ENCODE data around the gene RAB2B. TPM values are rescaled to one million over a fixed set of nuclear protein-coding genes. Genes with fewer than 3 reads are reported as not detected.
A peak's percentile ranks its signal among the peaks of the same experiment; 100 is the strongest.

RAB2B gene
- polyA plus RNA-seq, 3 donors = 2.1 to 9.9 (median 5.1) TPM

- no peak overlapping the region for H2AFZ ChIP-seq (ENCODE audit: insufficient read depth, low read depth, low read length, poor library complexity, severe bottlenecking)
- intact Hi-C loops (cut with micrococcal nuclease) = no loop called here
- Mint-ChIP-seq H3K4me1 (peaks cover 3% of the 10 kb centered on the region), H3K36me3 (peaks cover 59 to 67% of the 10 kb centered on the region in 2 donors), H3K27ac (peak overlapping the region in 3 of 7 donors; percentile 24 to 81 (median 50)), H3K27me3 (ENCODE audit: low read depth in 3 of 3) (no peaks in the 10 kb centered on the region), H3K4me3 (no peak overlapping the region), H3K9me3 (no peaks in the 10 kb centered on the region)
- no peak overlapping the region for H3K4me3 ChIP-seq (replicated peaks in 1 of 3; ENCODE audit: low read depth in 2 of 3, low read length in 3 of 3)
- H3K4me1 ChIP-seq (ENCODE audit: control insufficient read depth in 1 of 2, insufficient read depth in 2 of 2, low read length in 2 of 2) = no peaks in the 10 kb centered on the region
- no peaks in the 10 kb centered on the region for H3K27me3 ChIP-seq (ENCODE audit: control insufficient read depth in 2 of 2, insufficient read depth in 2 of 2, low read length in 2 of 2)
- no peak overlapping the region for H3K4me2 ChIP-seq (replicated peaks; ENCODE audit: extremely low read depth, low read length, poor library complexity, severe bottlenecking)
- DNase-seq = no peak
- peak overlapping the region in 1 of 2 donors; percentile 43 for H3K27ac ChIP-seq (ENCODE audit: low read depth in 1 of 2, low read length in 2 of 2)
- peaks cover 56% of the 10 kb centered on the region for H3K79me2 ChIP-seq (ENCODE audit: insufficient read depth, low read length)
- WGBS (ENCODE audit: insufficient coverage) = 89% methylated on average over 1 of the region's 4 CpGs
- TF ChIP-seq CTCF (IDR thresholded peaks at IDR 0.05) = no peak
- no peaks in the 10 kb centered on the region for H3K9me3 ChIP-seq (replicated peaks in 1 of 2; ENCODE audit: control insufficient read depth in 1 of 2, insufficient read depth in 1 of 2, low read length in 2 of 2)
- H3K36me3 ChIP-seq (replicated peaks in 1 of 2; ENCODE audit: control insufficient read depth in 1 of 2, insufficient read depth in 2 of 2, low read length in 2 of 2) = peaks cover 51 to 70% of the 10 kb centered on the region in 2 donors
- H3K9ac ChIP-seq (ENCODE audit: insufficient read depth, low read length, poor library complexity, severe bottlenecking) = no peak overlapping the region
- H4K20me1 ChIP-seq (ENCODE audit: insufficient read depth, low read length) = peaks cover 15% of the 10 kb centered on the region
Observed at GRCh38 chr14:21503376-21503775, 26.6 kb upstream of the RAB2B start.

- peak overlapping the region in 2 of 7 donors; percentile 44 to 46 for H3K27ac Mint-ChIP-seq
- H3K27me3 Mint-ChIP-seq (ENCODE audit: low read depth in 3 of 3) = no peaks in the 10 kb centered on the region
- H3K9me3 Mint-ChIP-seq = no peaks in the 10 kb centered on the region
- no peak overlapping the region for H3K9ac ChIP-seq (ENCODE audit: insufficient read depth, low read length, poor library complexity, severe bottlenecking)
- H3K36me3 ChIP-seq (replicated peaks in 1 of 2; ENCODE audit: control insufficient read depth in 1 of 2, insufficient read depth in 2 of 2, low read length in 2 of 2) = peaks cover 64 to 76% of the 10 kb centered on the region in 2 donors
- H3K27ac ChIP-seq (ENCODE audit: low read depth in 1 of 2, low read length in 2 of 2) = no peak overlapping the region
- no peak overlapping the region for H3K4me3 Mint-ChIP-seq
- H3K4me1 Mint-ChIP-seq = peaks cover 3% of the 10 kb centered on the region
- no peak overlapping the region for H3K4me3 ChIP-seq (replicated peaks in 1 of 3; ENCODE audit: low read depth in 2 of 3, low read length in 3 of 3)
- no peaks in the 10 kb centered on the region for H3K27me3 ChIP-seq (ENCODE audit: control insufficient read depth in 2 of 2, insufficient read depth in 2 of 2, low read length in 2 of 2)
- H3K4me2 ChIP-seq (replicated peaks; ENCODE audit: extremely low read depth, low read length, poor library complexity, severe bottlenecking) = no peak overlapping the region
- intact Hi-C loops (cut with micrococcal nuclease) = no loop called here
- H4K20me1 ChIP-seq (ENCODE audit: insufficient read depth, low read length) = peaks cover 16% of the 10 kb centered on the region
- DNase-seq = no peak
- peaks cover 38% of the 10 kb centered on the region for H3K79me2 ChIP-seq (ENCODE audit: insufficient read depth, low read length)
- WGBS (ENCODE audit: insufficient coverage) = 100% methylated on average over 2 of the region's 5 CpGs
- no peak for TF ChIP-seq CTCF (IDR thresholded peaks at IDR 0.05)
- peaks cover 56 to 72% of the 10 kb centered on the region in 2 donors for H3K36me3 Mint-ChIP-seq
- H2AFZ ChIP-seq (ENCODE audit: insufficient read depth, low read depth, low read length, poor library complexity, severe bottlenecking) = no peak overlapping the region
- no peaks in the 10 kb centered on the region for H3K9me3 ChIP-seq (replicated peaks in 1 of 2; ENCODE audit: control insufficient read depth in 1 of 2, insufficient read depth in 1 of 2, low read length in 2 of 2)
- H3K4me1 ChIP-seq (ENCODE audit: control insufficient read depth in 1 of 2, insufficient read depth in 2 of 2, low read length in 2 of 2) = no peaks in the 10 kb centered on the region
Observed at GRCh38 chr14:21501568-21501967, 24.8 kb upstream of the RAB2B start.

Measured in CD14-positive monocyte (primary cell).